ENCODE data around the gene SCFD2. TPM values are rescaled to one million over a fixed set of nuclear protein-coding genes. Genes with fewer than 3 reads are reported as not detected.

The SCFD2 gene
- total RNA-seq, 6 experiments from 2014 or later: 35.2 to 46.7 (median 41.5) TPM

- Mint-ChIP-seq H3K27me3 (ENCODE audit: insufficient read depth) (peaks cover 3% of the 10 kb centered on the region; the same call in 1 of the 2 replicates), H3K4me1 (ENCODE audit: low read depth) (peaks cover 39% of the 10 kb centered on the region), H3K9me3 (no peaks in the 10 kb centered on the region), H3K27ac (peak overlapping the region; percentile 96), H3K36me3 (ENCODE audit: low read depth) (peaks cover 20% of the 10 kb centered on the region), H3K4me3 (peak overlapping the region; percentile 97)
- DNase-seq: no peak
- no peak for TF ChIP-seq CTCF (IDR thresholded peaks at IDR 0.05)
Measured at GRCh38 chr4:53376900-53377299, 11.0 kb upstream of the SCFD2 start.

GRCh38 chr4:53374777-53375258, 9.0 kb upstream of the SCFD2 start:
- peaks cover 3% of the 10 kb centered on the region; the same call in 1 of the 2 replicates for H3K27me3 Mint-ChIP-seq (ENCODE audit: insufficient read depth)
- H3K4me1 Mint-ChIP-seq (ENCODE audit: low read depth): peaks cover 30% of the 10 kb centered on the region

GRCh38 chr4:53371843-53372521, 6.1 kb upstream of the SCFD2 start:
- no peaks in the 10 kb centered on the region for H3K36me3 Mint-ChIP-seq (ENCODE audit: low read depth)
- H3K27me3 Mint-ChIP-seq (ENCODE audit: insufficient read depth): peaks cover 2% of the 10 kb centered on the region; the same call in 1 of the 2 replicates
- peaks cover 18% of the 10 kb centered on the region for H3K4me1 Mint-ChIP-seq (ENCODE audit: low read depth)
- no peak for DNase-seq
- H3K27ac Mint-ChIP-seq: no peak overlapping the region
- TF ChIP-seq CTCF (IDR thresholded peaks at IDR 0.05): no peak
- no peaks in the 10 kb centered on the region for H3K9me3 Mint-ChIP-seq
- no peak overlapping the region for H3K4me3 Mint-ChIP-seq

More at GRCh38 chr4:53374777-53375258, 9.0 kb upstream of the SCFD2 start:
- no peak for TF ChIP-seq CTCF (IDR thresholded peaks at IDR 0.05)
- no peak overlapping the region for H3K27ac Mint-ChIP-seq
- DNase-seq: no peak
- H3K9me3 Mint-ChIP-seq: no peaks in the 10 kb centered on the region
- H3K36me3 Mint-ChIP-seq (ENCODE audit: low read depth): peaks cover 13% of the 10 kb centered on the region
- no peak overlapping the region for H3K4me3 Mint-ChIP-seq

GRCh38 chr4:53371049-53371448, 5.2 kb upstream of the SCFD2 start:
- peaks cover 2% of the 10 kb centered on the region; the same call in 1 of the 2 replicates for H3K27me3 Mint-ChIP-seq (ENCODE audit: insufficient read depth)
- H3K27ac Mint-ChIP-seq: no peak overlapping the region
- H3K9me3 Mint-ChIP-seq: no peaks in the 10 kb centered on the region
- no peak for TF ChIP-seq CTCF (IDR thresholded peaks at IDR 0.05)
- DNase-seq: no peak
- no peak overlapping the region for H3K4me3 Mint-ChIP-seq
- no peaks in the 10 kb centered on the region for H3K36me3 Mint-ChIP-seq (ENCODE audit: low read depth)
- peaks cover 21% of the 10 kb centered on the region for H3K4me1 Mint-ChIP-seq (ENCODE audit: low read depth)

GRCh38 chr4:53367721-53368120, 1.9 kb upstream of the SCFD2 start:
- H3K36me3 Mint-ChIP-seq (ENCODE audit: low read depth): peaks cover 9% of the 10 kb centered on the region
- H3K27me3 Mint-ChIP-seq (ENCODE audit: insufficient read depth): peaks cover 3% of the 10 kb centered on the region; the same call in 1 of the 2 replicates
- H3K4me3 Mint-ChIP-seq: no peak overlapping the region
- H3K9me3 Mint-ChIP-seq: no peaks in the 10 kb centered on the region
- no peak for TF ChIP-seq CTCF (IDR thresholded peaks at IDR 0.05)
- no peak overlapping the region for H3K27ac Mint-ChIP-seq
- no peak for DNase-seq
- H3K4me1 Mint-ChIP-seq (ENCODE audit: low read depth): peaks cover 25% of the 10 kb centered on the region
